Large intestine (tissue), 3 donors: ENCODE results near the gene SMC2. TPM values are rescaled to one million over a fixed set of nuclear protein-coding genes. Genes with fewer than 3 reads are reported as not detected.

ENCODE experiments used
- DNase-seq, 2 donors: peaks; one replicate each; pipeline versions ENCODE4 v3.0.0 to v3.0.0-alpha.2; 2013
- H3K27ac ChIP-seq: one replicate; pipeline ENCODE4 v1.5.1; 2013; ENCODE audit warnings: low read length
- H3K27me3 ChIP-seq: 2 replicates; pipeline ENCODE4 v1.6.1; 2013; ENCODE audit warnings: low read length; ENCODE audit not compliant: control insufficient read depth, insufficient read depth
- H3K36me3 ChIP-seq: 2 replicates; pipeline ENCODE4 v1.6.1; 2013; ENCODE audit warnings: low read length; ENCODE audit not compliant: control insufficient read depth, insufficient read depth
- H3K4me1 ChIP-seq: one replicate; pipeline ENCODE4 v1.6.1; 2013; ENCODE audit warnings: low read length; ENCODE audit not compliant: control insufficient read depth, insufficient read depth
- H3K4me3 ChIP-seq: one replicate; pipeline ENCODE4 v1.5.1; 2013; ENCODE audit warnings: low read length
- H3K9me3 ChIP-seq: one replicate; pipeline ENCODE4 v1.6.1; 2013; ENCODE audit warnings: mild to moderate bottlenecking, low read depth, low read length, moderate library complexity; ENCODE audit not compliant: control insufficient read depth
- WGBS: methylation state at CpG from one replicate; pipeline ENCODE4 v1.1.5; 2013; ENCODE audit warnings: low lambda C conversion rate; ENCODE audit not compliant: insufficient coverage; 5-methylcytosine and 5-hydroxymethylcytosine counted together
- polyA plus RNA-seq: library from polyadenylated mRNA; unstranded; fragments of 120-200 nt; gene quantifications from one replicate; pipeline ENCODE4 v1.2.1, GENCODE V29; 2013

Gene SMC2
- polyA plus RNA-seq, 1 donor, result 17.4 TPM

- no peaks in the 10 kb centered on the region for H3K36me3 ChIP-seq
- no peak for DNase-seq
- H3K27me3 ChIP-seq, result no peaks in the 10 kb centered on the region
- H3K27ac ChIP-seq, result no peak overlapping the region
- no peaks in the 10 kb centered on the region for H3K4me1 ChIP-seq
- H3K9me3 ChIP-seq, result no peaks in the 10 kb centered on the region
- H3K4me3 ChIP-seq, result no peak overlapping the region
These were observed 13.1 kb upstream of the SMC2 start for GRCh38 chr9:104080983-104081382.

GRCh38 chr9:104082168-104082567 is 11.9 kb upstream of the SMC2 start:
- H3K4me1 ChIP-seq, result no peaks in the 10 kb centered on the region
- no peaks in the 10 kb centered on the region for H3K9me3 ChIP-seq
- no peak overlapping the region for H3K27ac ChIP-seq
- WGBS, result no CpG with 5 or more reads among the region's 1 CpG
- H3K36me3 ChIP-seq, result no peaks in the 10 kb centered on the region
- no peak for DNase-seq
- H3K27me3 ChIP-seq, result no peaks in the 10 kb centered on the region
- no peak overlapping the region for H3K4me3 ChIP-seq

- no peaks in the 10 kb centered on the region for H3K36me3 ChIP-seq
- no peak for DNase-seq
- no peaks in the 10 kb centered on the region for H3K9me3 ChIP-seq
- H3K27me3 ChIP-seq, result no peaks in the 10 kb centered on the region
- WGBS, result 83% methylated on average over 1 of the region's 1 CpG
- H3K4me1 ChIP-seq, result no peaks in the 10 kb centered on the region
- no peak overlapping the region for H3K27ac ChIP-seq
- no peak overlapping the region for H3K4me3 ChIP-seq
These were observed 8.6 kb upstream of the SMC2 start for GRCh38 chr9:104085525-104085924.

- WGBS, result no CpG with 5 or more reads among the region's 3 CpGs
- H3K36me3 ChIP-seq, result no peaks in the 10 kb centered on the region
These were observed 6.2 kb upstream of the SMC2 start for GRCh38 chr9:104087894-104088293.

GRCh38 chr9:104088416-104088815 is 5.7 kb upstream of the SMC2 start:
- no peak overlapping the region for H3K4me3 ChIP-seq
- peaks cover 15% of the 10 kb centered on the region for H3K4me1 ChIP-seq
- whole genome bisulfite sequencing, result 83% methylated on average over 1 of the region's 2 CpGs
- no peaks in the 10 kb centered on the region for H3K36me3 ChIP-seq
- DNase-seq, result no peak
- no peaks in the 10 kb centered on the region for H3K9me3 ChIP-seq
- no peak overlapping the region for H3K27ac ChIP-seq
- no peaks in the 10 kb centered on the region for H3K27me3 ChIP-seq

More at GRCh38 chr9:104087894-104088293, 6.2 kb upstream of the SMC2 start:
- Histone ChIP-seq H3K27me3 (no peaks in the 10 kb centered on the region), H3K27ac (no peak overlapping the region), H3K4me1 (peaks cover 14% of the 10 kb centered on the region), H3K9me3 (no peaks in the 10 kb centered on the region), H3K4me3 (no peak overlapping the region)
- DNase-seq, result no peak

GRCh38 chr9:104090578-104090977 is 3.5 kb upstream of the SMC2 start:
- H3K4me1 ChIP-seq, result peaks cover 17% of the 10 kb centered on the region
- DNase-seq, result no peak
- no peaks in the 10 kb centered on the region for H3K27me3 ChIP-seq
- no peaks in the 10 kb centered on the region for H3K9me3 ChIP-seq
- H3K36me3 ChIP-seq, result no peaks in the 10 kb centered on the region
- WGBS, result 71% methylated on average over 1 of the region's 2 CpGs
- H3K4me3 ChIP-seq, result no peak overlapping the region
- no peak overlapping the region for H3K27ac ChIP-seq

GRCh38 chr9:104091116-104091515 is 3.0 kb upstream of the SMC2 start:
- Histone ChIP-seq H3K36me3 (no peaks in the 10 kb centered on the region), H3K4me1 (peaks cover 17% of the 10 kb centered on the region), H3K27me3 (no peaks in the 10 kb centered on the region), H3K9me3 (no peaks in the 10 kb centered on the region), H3K4me3 (no peak overlapping the region), H3K27ac (peak overlapping the region; percentile 91)
- DNase-seq, result peak in 1 of 2 donors; percentile 22
- 97% methylated on average over 6 of the region's 8 CpGs for WGBS

GRCh38 chr9:104091708-104092107 is 2.4 kb upstream of the SMC2 start:
- DNase-seq, result peak in 1 of 2 donors; percentile 9
- peak overlapping the region; percentile 91 for H3K27ac ChIP-seq

GRCh38 chr9:104092192-104092591 is 1.9 kb upstream of the SMC2 start:
- Histone ChIP-seq H3K9me3 (no peaks in the 10 kb centered on the region), H3K27ac (peak overlapping the region; percentile 91), H3K4me1 (peaks cover 17% of the 10 kb centered on the region), H3K36me3 (no peaks in the 10 kb centered on the region), H3K27me3 (no peaks in the 10 kb centered on the region), H3K4me3 (no peak overlapping the region)
- peak in 1 of 2 donors; percentile 48 for DNase-seq
- 60% methylated on average over 2 of the region's 2 CpGs for WGBS

More at GRCh38 chr9:104091708-104092107, 2.4 kb upstream of the SMC2 start:
- Histone ChIP-seq H3K27me3 (no peaks in the 10 kb centered on the region), H3K9me3 (no peaks in the 10 kb centered on the region), H3K4me3 (no peak overlapping the region), H3K36me3 (no peaks in the 10 kb centered on the region), H3K4me1 (peaks cover 17% of the 10 kb centered on the region)
- no CpG with 5 or more reads among the region's 4 CpGs for WGBS

GRCh38 chr9:104092875-104093600 is 1.1 kb upstream of the SMC2 start:
- H3K36me3 ChIP-seq, result no peaks in the 10 kb centered on the region
- peak overlapping the region; percentile 55 for H3K4me3 ChIP-seq
- WGBS, result 40% methylated on average over 2 of the region's 12 CpGs
- peak overlapping the region; percentile 91 for H3K27ac ChIP-seq
- peak in 1 of 2 donors; percentile 55 for DNase-seq
- H3K4me1 ChIP-seq, result peaks cover 17% of the 10 kb centered on the region
- no peaks in the 10 kb centered on the region for H3K27me3 ChIP-seq
- no peaks in the 10 kb centered on the region for H3K9me3 ChIP-seq

- no peak for DNase-seq
- H3K36me3 ChIP-seq, result no peaks in the 10 kb centered on the region
- no peaks in the 10 kb centered on the region for H3K9me3 ChIP-seq
- H3K27me3 ChIP-seq, result no peaks in the 10 kb centered on the region
- 0% methylated on average over 2 of the region's 18 CpGs for WGBS
- no peak overlapping the region for H3K27ac ChIP-seq
- H3K4me3 ChIP-seq, result peak overlapping the region; percentile 55
- H3K4me1 ChIP-seq, result peaks cover 17% of the 10 kb centered on the region
These were observed 466 bp downstream of the SMC2 start for GRCh38 chr9:104094534-104095015.
